Esophagus squamous epithelium (tissue), 4 donors: ENCODE results near the gene MFN2.

Source experiments
- CTCF ChIP-seq, 6 experiments: fragments of 450-650 bp in 4 of 6; fragments of 200-600 bp in 2 of 6; sonication (generic) in 2 of 6; IDR thresholded peaks; one replicate each; pipeline ENCODE4 v1.5.1; 2016 to 2019; ENCODE audit warnings: antibody characterized with exemption in 6 of 6, mild to moderate bottlenecking in 4 of 6, moderate library complexity in 4 of 6
- POLR2A ChIP-seq, 4 donors: fragments of 450-650 bp; IDR thresholded peaks; one replicate each; pipeline ENCODE4 v1.6.1; 2017; ENCODE audit warnings: antibody characterized with exemption in 4 of 4, mild to moderate bottlenecking in 4 of 4, moderate library complexity in 3 of 4

- no peak for TF ChIP-seq CTCF (IDR thresholded peaks at IDR 0.05)
- no peak for TF ChIP-seq POLR2A (IDR thresholded peaks at IDR 0.05)
These were observed 27.0 kb downstream of the MFN2 start for GRCh38 chr1:12007204-12007603.
